K562 (cell line): ENCODE data around the gene PLAAT5. TPM values are rescaled to one million over a fixed set of nuclear protein-coding genes. Genes with fewer than 3 reads are reported as not detected.

Experiments
- ARID1B ChIP-seq: fragments of 450-650 bp; IDR thresholded peaks from 2 replicates; pipeline ENCODE4 v1.6.1; 2016; ENCODE audit warnings: antibody characterized with exemption, mild to moderate bottlenecking, inconsistent platforms
- ASH1L ChIP-seq: fragments of 450-650 bp; IDR thresholded peaks from 2 replicates; pipeline ENCODE4 v1.6.1; 2018; ENCODE audit warnings: borderline replicate concordance, mild to moderate bottlenecking, low read depth; ENCODE audit not compliant: partially characterized antibody
- FIP1L1 ChIP-seq: fragments of 200-400 bp; formaldehyde crosslinking; IDR thresholded peaks from 2 replicates; pipeline ENCODE4 v1.6.1; 2018; ENCODE audit warnings: mild to moderate bottlenecking, low read depth, low read length; ENCODE audit not compliant: poor library complexity, severe bottlenecking
- FOXA3 ChIP-seq, 2 experiments: fragments of 450-650 bp in 1 of 2; sonication (generic) in 1 of 2; formaldehyde crosslinking; IDR thresholded peaks in 1 of 2; conservative IDR thresholded peaks in 1 of 2; 2 replicates each; pipeline versions ENCODE4 v1.4.0 to v1.8.0; 2020 to 2022; ENCODE audit warnings: mild to moderate bottlenecking in 2 of 2, missing genetic modification reagents in 1 of 2
- HMGN3 ChIP-seq: IDR thresholded peaks from 2 replicates; pipeline ENCODE4 v1.6.1; 2011; ENCODE audit warnings: borderline replicate concordance, low read depth, mild to moderate bottlenecking, mixed read lengths, low read length; ENCODE audit not compliant: insufficient read length; ENCODE audit errors: extremely low read depth
- KHSRP ChIP-seq: fragments of 450-650 bp; IDR thresholded peaks from 2 replicates; pipeline ENCODE4 v1.6.1; 2017
- MCM7 ChIP-seq, 2 experiments: fragments of 450-650 bp; IDR thresholded peaks; 2 replicates each; pipeline ENCODE4 v1.6.1; 2016 to 2018
- NR2C2 ChIP-seq, 2 experiments: fragments of 200-800 bp in 1 of 2; sonication (Bioruptor generic) in 1 of 2; sonication (generic) in 1 of 2; formaldehyde crosslinking in 1 of 2; IDR thresholded peaks; 2 replicates each; pipeline versions ENCODE4 v1.6.1 to v1.8.0; 2016 to 2022; ENCODE audit warnings: mild to moderate bottlenecking in 1 of 2, missing compliant biosample characterization in 1 of 2, missing genetic modification characterization in 1 of 2, missing genetic modification reagents in 1 of 2
- POLR2A ChIP-seq: fragments of 450-650 bp; conservative IDR thresholded peaks from 2 replicates; pipeline ENCODE4 v1.6.1; 2016
- RBFOX2 ChIP-seq: fragments of 200-400 bp; formaldehyde crosslinking; IDR thresholded peaks from 2 replicates; pipeline ENCODE4 v1.6.1; 2017; ENCODE audit warnings: low read depth, mild to moderate bottlenecking, low read length, moderate library complexity
- RBM17 ChIP-seq: fragments of 200-400 bp; formaldehyde crosslinking; IDR thresholded peaks from 2 replicates; pipeline ENCODE4 v1.6.1; 2017; ENCODE audit warnings: low read depth, mild to moderate bottlenecking, low read length, borderline replicate concordance
- SLC30A9 ChIP-seq: fragments of 250-450 bp; sonication (Bioruptor Pico); IDR thresholded peaks from 2 replicates; pipeline ENCODE4 v1.8.0; 2022; ENCODE audit warnings: mild to moderate bottlenecking, moderate library complexity
- SNRNP70 ChIP-seq: fragments of 200-400 bp; formaldehyde crosslinking; optimal IDR thresholded peaks from 2 replicates; pipeline ENCODE3; 2017; ENCODE audit warnings: low read depth, low read length
- TBL1XR1 ChIP-seq, 2 experiments: IDR thresholded peaks; 2 replicates each; pipeline ENCODE4 v1.6.1; 2012; ENCODE audit warnings: improper control_type of control experiment in 2 of 2, low read length in 2 of 2, mild to moderate bottlenecking in 1 of 2
- TCF7 ChIP-seq: sonication (generic); IDR thresholded peaks from 2 replicates; pipeline ENCODE4 v1.6.1; 2016; ENCODE audit warnings: antibody characterized with exemption, borderline replicate concordance
- ZFP1 ChIP-seq: fragments of 450-650 bp; formaldehyde crosslinking; IDR thresholded peaks from 2 replicates; pipeline ENCODE4 v1.4.0; 2020; ENCODE audit warnings: mild to moderate bottlenecking, mixed read lengths
- ZNF133 ChIP-seq: fragments of 250-450 bp; sonication (Bioruptor Pico); IDR thresholded peaks from 2 replicates; pipeline ENCODE4 v1.4.0; 2020; ENCODE audit warnings: mild to moderate bottlenecking
- ZNF140 ChIP-seq: fragments of 250-450 bp; sonication (Bioruptor Pico); IDR thresholded peaks from 2 replicates; pipeline ENCODE4 v1.8.0; 2021; ENCODE audit warnings: moderate library complexity, mild to moderate bottlenecking, inconsistent platforms
- ZNF143 ChIP-seq: sonication (generic); formaldehyde crosslinking; IDR thresholded peaks from 2 replicates; pipeline ENCODE4 v1.9.0; 2022; ENCODE audit warnings: mild to moderate bottlenecking, missing genetic modification reagents
- ZNF3 ChIP-seq: fragments of 250-450 bp; sonication (Bioruptor Pico); IDR thresholded peaks from 2 replicates; pipeline ENCODE4 v1.5.0; 2021; ENCODE audit warnings: mild to moderate bottlenecking, moderate library complexity
- ZNF57 ChIP-seq: fragments of 450-650 bp; formaldehyde crosslinking; IDR thresholded peaks from 2 replicates; pipeline ENCODE4 v1.4.0; 2020; ENCODE audit warnings: mild to moderate bottlenecking, moderate library complexity
- polyA plus RNA-seq, 8 experiments: library from polyadenylated mRNA; depleted of rRNA in 4 of 8; stranded (reverse) in 5 of 8; unstranded in 3 of 8; fragments of >200 nt; fragmentation: Nextera tagmentation in 2 of 8; fragmentation: Illumina TruSeq in 1 of 8; extraction: Ambion mirVana in 2 of 8; extraction: Trizol in 1 of 8; gene quantifications; 2 replicates each; pipeline versions ENCODE4 v1.2.1 to v1.2.3, GENCODE V29; 2011 to 2014; ENCODE audit warnings: inconsistent platforms in 1 of 8, missing spikeins in 1 of 8
- total RNA-seq, 7 experiments: library from RNA; depleted of rRNA in 6 of 7; stranded (reverse); fragments of >200 nt in 6 of 7; fragmentation: Illumina TruSeq in 2 of 7; extraction: Trizol in 2 of 7; gene quantifications; 2 replicates each; pipeline versions ENCODE4 v1.2.1 to v1.2.3, GENCODE V29; 2011 to 2021; ENCODE audit warnings: low replicate concordance in 1 of 7
- TF ChIP-seq, protein P1 (sequence below): fragments of 450-650 bp; IDR thresholded peaks from one replicate; pipeline ENCODE4 v1.6.1; 2018; ENCODE audit warnings: mild to moderate bottlenecking, moderate library complexity; ENCODE audit not compliant: partially characterized antibody
- TF ChIP-seq, protein P2 (sequence below): fragments of 200-400 bp; formaldehyde crosslinking; IDR thresholded peaks from 2 replicates; pipeline ENCODE4 v1.6.1; 2017; ENCODE audit warnings: mild to moderate bottlenecking, low read depth, low read length, moderate library complexity
- TF ChIP-seq, protein P3 (sequence below): IDR thresholded peaks from 3 replicates; pipeline ENCODE4 v1.6.1; 2011; ENCODE audit warnings: borderline replicate concordance, mild to moderate bottlenecking; ENCODE audit not compliant: insufficient read length, insufficient read depth
- TF ChIP-seq, protein P4 (sequence below): fragments of 250-450 bp; sonication (Bioruptor Pico); IDR thresholded peaks from 2 replicates; pipeline ENCODE4 v1.8.0; 2022; ENCODE audit warnings: moderate library complexity, mild to moderate bottlenecking, inconsistent platforms

PLAAT5 gene
- total and polyA plus RNA-seq, 9 of the 15 experiments (the other 6 are each of a cell fraction or from before 2014, with no cell fraction given), result not detected

DNA sequence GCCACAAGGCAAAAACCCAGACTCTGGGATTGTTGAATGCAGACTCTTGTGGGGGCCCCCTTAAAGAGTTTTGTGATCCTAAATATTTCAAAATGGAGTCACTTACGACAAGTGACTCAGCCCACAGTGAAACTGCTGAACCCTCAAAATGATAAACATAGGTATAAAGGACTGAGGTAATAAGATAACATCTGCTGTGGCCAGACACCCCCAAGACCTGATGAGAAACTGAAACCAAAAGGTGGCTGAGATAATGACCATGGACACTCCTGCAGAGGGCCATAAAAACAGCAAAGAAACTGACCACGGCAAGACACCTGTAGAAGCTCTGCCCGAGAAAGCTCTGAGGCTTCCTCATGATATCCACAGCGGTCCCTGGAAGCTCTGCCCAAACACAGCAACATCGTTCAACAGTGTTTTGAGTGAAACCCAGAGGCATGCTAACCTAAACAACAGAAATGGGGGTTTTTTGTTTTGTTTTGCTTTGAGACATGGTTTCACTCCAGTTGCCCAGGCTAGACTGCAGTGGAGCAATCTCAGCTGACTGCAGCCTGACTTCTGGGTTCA is 44.0 kb upstream of the PLAAT5 start (continued):
- TF ChIP-seq ZNF133 (peak; percentile 94; the same call in 1 of the 2 replicates), ZNF143 (CRISPR knock-in tag) (no peak), RBFOX2 (no peak), HMGN3 (no peak), SNRNP70 (no peak), ZFP1 (CRISPR knock-in tag) (peak; percentile 96), ZNF3 (CRISPR knock-in tag) (0 out of 2 replicates have a peak, but pooled peaks have one; percentile 56), FIP1L1 (no peak), MCM7 (IDR thresholded peaks at IDR 0.05) (no peak), TCF7 (no peak), ZNF140 (CRISPR knock-in tag) (peak; percentile 92), ZNF57 (CRISPR knock-in tag) (peak; percentile 75; the same call in 1 of the 2 replicates), ARID1B (peak; percentile 35; the same call in 1 of the 2 replicates), RBM17 (no peak), KHSRP (no peak), NR2C2 (CRISPR knock-in tag; IDR thresholded peaks at IDR 0.05) (no peak), NR2C2 (tag; IDR thresholded peaks at IDR 0.05) (peak; percentile 91), FOXA3 (CRISPR knock-in tag; conservative IDR thresholded peaks at IDR 0.05 in 1 of 2, IDR thresholded peaks at IDR 0.05 in 1 of 2) (0 out of 4 replicates have a peak, but pooled peaks of 1 of the 2 experiments have one; percentile 30), ASH1L (no peak), POLR2A (no peak), SLC30A9 (peak; percentile 79; the same call in 1 of the 2 replicates), TBL1XR1 (IDR thresholded peaks at IDR 0.05; ENCODE audit: low read length in 2 of 2) (no peak)
- TF ChIP-seq, protein P1, sequence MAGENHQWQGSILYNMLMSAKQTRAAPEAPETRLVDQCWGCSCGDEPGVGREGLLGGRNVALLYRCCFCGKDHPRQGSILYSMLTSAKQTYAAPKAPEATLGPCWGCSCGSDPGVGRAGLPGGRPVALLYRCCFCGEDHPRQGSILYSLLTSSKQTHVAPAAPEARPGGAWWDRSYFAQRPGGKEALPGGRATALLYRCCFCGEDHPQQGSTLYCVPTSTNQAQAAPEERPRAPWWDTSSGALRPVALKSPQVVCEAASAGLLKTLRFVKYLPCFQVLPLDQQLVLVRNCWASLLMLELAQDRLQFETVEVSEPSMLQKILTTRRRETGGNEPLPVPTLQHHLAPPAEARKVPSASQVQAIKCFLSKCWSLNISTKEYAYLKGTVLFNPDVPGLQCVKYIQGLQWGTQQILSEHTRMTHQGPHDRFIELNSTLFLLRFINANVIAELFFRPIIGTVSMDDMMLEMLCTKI, result no peak
- TF ChIP-seq, protein P2, sequence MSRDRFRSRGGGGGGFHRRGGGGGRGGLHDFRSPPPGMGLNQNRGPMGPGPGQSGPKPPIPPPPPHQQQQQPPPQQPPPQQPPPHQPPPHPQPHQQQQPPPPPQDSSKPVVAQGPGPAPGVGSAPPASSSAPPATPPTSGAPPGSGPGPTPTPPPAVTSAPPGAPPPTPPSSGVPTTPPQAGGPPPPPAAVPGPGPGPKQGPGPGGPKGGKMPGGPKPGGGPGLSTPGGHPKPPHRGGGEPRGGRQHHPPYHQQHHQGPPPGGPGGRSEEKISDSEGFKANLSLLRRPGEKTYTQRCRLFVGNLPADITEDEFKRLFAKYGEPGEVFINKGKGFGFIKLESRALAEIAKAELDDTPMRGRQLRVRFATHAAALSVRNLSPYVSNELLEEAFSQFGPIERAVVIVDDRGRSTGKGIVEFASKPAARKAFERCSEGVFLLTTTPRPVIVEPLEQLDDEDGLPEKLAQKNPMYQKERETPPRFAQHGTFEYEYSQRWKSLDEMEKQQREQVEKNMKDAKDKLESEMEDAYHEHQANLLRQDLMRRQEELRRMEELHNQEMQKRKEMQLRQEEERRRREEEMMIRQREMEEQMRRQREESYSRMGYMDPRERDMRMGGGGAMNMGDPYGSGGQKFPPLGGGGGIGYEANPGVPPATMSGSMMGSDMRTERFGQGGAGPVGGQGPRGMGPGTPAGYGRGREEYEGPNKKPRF, result no peak
- TF ChIP-seq, protein P3, sequence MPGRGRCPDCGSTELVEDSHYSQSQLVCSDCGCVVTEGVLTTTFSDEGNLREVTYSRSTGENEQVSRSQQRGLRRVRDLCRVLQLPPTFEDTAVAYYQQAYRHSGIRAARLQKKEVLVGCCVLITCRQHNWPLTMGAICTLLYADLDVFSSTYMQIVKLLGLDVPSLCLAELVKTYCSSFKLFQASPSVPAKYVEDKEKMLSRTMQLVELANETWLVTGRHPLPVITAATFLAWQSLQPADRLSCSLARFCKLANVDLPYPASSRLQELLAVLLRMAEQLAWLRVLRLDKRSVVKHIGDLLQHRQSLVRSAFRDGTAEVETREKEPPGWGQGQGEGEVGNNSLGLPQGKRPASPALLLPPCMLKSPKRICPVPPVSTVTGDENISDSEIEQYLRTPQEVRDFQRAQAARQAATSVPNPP, result no peak
- TF ChIP-seq, protein P4, sequence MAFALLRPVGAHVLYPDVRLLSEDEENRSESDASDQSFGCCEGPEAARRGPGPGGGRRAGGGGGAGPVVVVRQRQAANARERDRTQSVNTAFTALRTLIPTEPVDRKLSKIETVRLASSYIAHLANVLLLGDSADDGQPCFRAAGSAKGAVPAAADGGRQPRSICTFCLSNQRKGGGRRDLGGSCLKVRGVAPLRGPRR (CRISPR knock-in tag), result peak; percentile 96
